Measurements from ENCODE around the gene PLCL1. TPM values are rescaled to one million over a fixed set of nuclear protein-coding genes. Genes with fewer than 3 reads are reported as not detected.

The PLCL1 gene
- total and polyA plus RNA-seq, 4 donors: 5.1 to 15.7 (median 13.2) TPM

DNA sequence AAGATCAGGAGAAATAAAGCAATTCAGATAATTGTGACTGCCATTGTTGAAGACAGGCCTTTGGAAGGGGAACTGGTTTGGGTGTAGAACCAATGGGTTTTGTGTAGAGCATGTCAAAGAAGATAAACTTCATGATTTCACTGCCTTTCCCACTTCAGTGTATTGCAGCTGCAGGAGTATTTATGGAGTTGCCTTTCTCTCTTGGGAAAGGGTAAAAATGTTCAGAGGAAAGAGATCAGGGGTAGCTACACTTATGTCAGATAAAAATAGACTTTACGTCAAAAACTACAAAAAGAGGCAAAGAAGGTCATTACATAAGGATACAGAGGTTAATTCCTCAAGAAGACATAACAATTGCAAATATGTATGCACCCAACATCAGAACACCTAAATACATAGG lies 249.4 kb downstream of the PLCL1 start:
- no peaks in the 10 kb centered on the region for H3K36me3 ChIP-seq (ENCODE audit: control insufficient read depth in 1 of 2, insufficient read depth in 2 of 2, low read length in 1 of 2)
- H3K27me3 ChIP-seq (ENCODE audit: control insufficient read depth in 1 of 2, insufficient read depth in 2 of 2, low read length in 1 of 2): no peaks in the 10 kb centered on the region
- ATAC-seq (ENCODE audit: low FRiP score) (no peak), DNase-seq (no peak)
- H3K4me3 ChIP-seq (ENCODE audit: low read length in 2 of 2): no peak overlapping the region
- no peak overlapping the region for H3K27ac ChIP-seq (ENCODE audit: low read depth in 1 of 2, low read length in 2 of 2)
- intact Hi-C loops (cut with DNase I): loop anchor here in 1 of 2 donors (10.0 kb wide), 1 partner anchor 249 kb away; the partner anchor contains the start of gene PLCL1
- WGBS, 2 donors: 22 to 51% methylated on average over 1 of the region's 1 CpG
- no peaks in the 10 kb centered on the region for H3K9me3 ChIP-seq (ENCODE audit: control insufficient read depth, low read length)
- peaks cover 3 to 10% of the 10 kb centered on the region in 2 donors for H3K4me1 ChIP-seq (ENCODE audit: control insufficient read depth in 1 of 2, insufficient read depth in 2 of 2, low read length in 2 of 2)

DNA sequence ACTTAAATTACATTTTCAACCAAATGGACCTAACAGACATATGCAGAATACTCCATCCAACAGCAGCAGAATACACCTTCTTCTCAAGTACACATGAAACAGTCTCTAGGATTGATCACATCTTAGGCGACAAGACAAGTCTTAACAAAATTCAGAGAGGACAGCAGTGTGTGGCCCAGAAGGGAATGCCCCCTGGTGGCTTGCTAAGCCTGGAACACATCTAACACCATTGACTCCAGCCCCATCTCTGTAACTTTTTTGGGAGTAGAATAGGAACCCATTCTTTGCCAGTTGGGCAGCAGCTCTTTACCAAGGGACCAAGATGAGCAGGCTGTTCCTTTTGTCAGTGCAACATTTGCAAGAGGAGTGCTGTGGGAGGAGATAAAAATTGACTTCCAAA lies 249.9 kb downstream of the PLCL1 start:
- peak in 1 of 2 donors; percentile 50 for DNase-seq
- intact Hi-C loops (cut with DNase I): loop anchor here in 1 of 2 donors (10.0 kb wide), 1 partner anchor 249 kb away; the partner anchor contains the start of gene PLCL1
- ATAC-seq (ENCODE audit: low FRiP score): peak; percentile 47
- 75 to 88% methylated on average over 1 of the region's 1 CpG for WGBS, 2 donors
- no peak overlapping the region for H3K4me3 ChIP-seq (ENCODE audit: low read length in 2 of 2)
- H3K27me3 ChIP-seq (ENCODE audit: control insufficient read depth in 1 of 2, insufficient read depth in 2 of 2, low read length in 1 of 2): no peaks in the 10 kb centered on the region
- no peaks in the 10 kb centered on the region for H3K36me3 ChIP-seq (ENCODE audit: control insufficient read depth in 1 of 2, insufficient read depth in 2 of 2, low read length in 1 of 2)
- peaks cover 3 to 10% of the 10 kb centered on the region in 2 donors for H3K4me1 ChIP-seq (ENCODE audit: control insufficient read depth in 1 of 2, insufficient read depth in 2 of 2, low read length in 2 of 2)
- no peak overlapping the region for H3K27ac ChIP-seq (ENCODE audit: low read depth in 1 of 2, low read length in 2 of 2)
- H3K9me3 ChIP-seq (ENCODE audit: control insufficient read depth, low read length): no peaks in the 10 kb centered on the region

DNA sequence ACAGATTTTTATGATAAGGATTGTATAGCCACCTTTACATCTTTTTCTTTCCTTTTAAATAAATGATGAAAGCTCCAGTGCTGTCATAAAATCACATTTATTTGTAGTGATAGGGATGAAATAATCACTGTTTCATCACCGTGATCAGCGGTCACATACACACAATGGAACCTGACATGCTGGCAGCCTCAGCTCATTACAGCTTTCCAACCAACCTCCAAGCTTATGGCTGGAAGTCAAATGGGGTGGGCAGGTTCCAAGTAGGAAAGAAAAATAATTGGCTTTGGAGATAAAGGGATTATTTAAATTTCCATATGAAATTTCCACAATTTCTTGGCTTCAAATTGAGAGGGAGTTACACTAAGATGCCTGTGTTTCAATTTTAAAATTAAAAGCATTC lies 251.3 kb downstream of the PLCL1 start:
- no peak for ATAC-seq (ENCODE audit: low FRiP score)
- intact Hi-C loops (cut with DNase I): loop anchor here in 1 of 2 donors (10.0 kb wide), 1 partner anchor 251 kb away; the partner anchor contains the start of gene PLCL1
- 21 to 28% methylated on average over 2 of the region's 2 CpGs for WGBS, 2 donors

DNA sequence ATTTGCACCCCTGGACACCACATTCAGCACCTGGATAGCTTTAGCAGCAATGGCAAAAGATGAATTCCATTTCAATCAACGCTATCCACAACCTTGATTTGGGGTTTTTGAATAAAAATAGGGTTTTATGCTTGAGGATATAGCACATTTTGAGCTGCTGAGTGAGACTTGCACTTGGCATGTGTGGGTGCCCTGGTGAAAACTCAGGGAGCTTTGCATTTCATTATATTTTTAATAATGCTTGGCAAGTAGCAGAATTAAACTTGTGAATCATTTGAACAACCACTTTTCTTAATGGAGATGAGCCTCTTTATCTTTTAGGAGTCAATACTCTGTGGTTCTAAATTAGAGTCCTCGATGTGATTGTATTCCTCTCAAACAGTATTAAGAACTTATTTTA lies 252.4 kb downstream of the PLCL1 start:
- Histone ChIP-seq H3K4me3 (ENCODE audit: low read length in 2 of 2) (no peak overlapping the region), H3K9me3 (ENCODE audit: control insufficient read depth, low read length) (no peaks in the 10 kb centered on the region), H3K4me1 (ENCODE audit: control insufficient read depth in 1 of 2, insufficient read depth in 2 of 2, low read length in 2 of 2) (peaks cover 3 to 10% of the 10 kb centered on the region in 2 donors), H3K27me3 (ENCODE audit: control insufficient read depth in 1 of 2, insufficient read depth in 2 of 2, low read length in 1 of 2) (no peaks in the 10 kb centered on the region), H3K36me3 (ENCODE audit: control insufficient read depth in 1 of 2, insufficient read depth in 2 of 2, low read length in 1 of 2) (no peaks in the 10 kb centered on the region), H3K27ac (ENCODE audit: low read depth in 1 of 2, low read length in 2 of 2) (no peak overlapping the region)
- no peak for ATAC-seq (ENCODE audit: low FRiP score)
- no peak for DNase-seq
- WGBS, 2 donors: 91 to 97% methylated on average over 2 of the region's 2 CpGs
- intact Hi-C loops (cut with DNase I): loop anchor here in 1 of 2 donors (10.0 kb wide), 1 partner anchor 252 kb away; the partner anchor contains the start of gene PLCL1

More for the DNA sequence above, 251.3 kb downstream of the PLCL1 start:
- H3K4me3 ChIP-seq (ENCODE audit: low read length in 2 of 2): no peak overlapping the region
- peaks cover 3 to 10% of the 10 kb centered on the region in 2 donors for H3K4me1 ChIP-seq (ENCODE audit: control insufficient read depth in 1 of 2, insufficient read depth in 2 of 2, low read length in 2 of 2)
- H3K36me3 ChIP-seq (ENCODE audit: control insufficient read depth in 1 of 2, insufficient read depth in 2 of 2, low read length in 1 of 2): no peaks in the 10 kb centered on the region
- H3K9me3 ChIP-seq (ENCODE audit: control insufficient read depth, low read length): no peaks in the 10 kb centered on the region
- no peak overlapping the region for H3K27ac ChIP-seq (ENCODE audit: low read depth in 1 of 2, low read length in 2 of 2)
- no peaks in the 10 kb centered on the region for H3K27me3 ChIP-seq (ENCODE audit: control insufficient read depth in 1 of 2, insufficient read depth in 2 of 2, low read length in 1 of 2)
- no peak for DNase-seq

DNA sequence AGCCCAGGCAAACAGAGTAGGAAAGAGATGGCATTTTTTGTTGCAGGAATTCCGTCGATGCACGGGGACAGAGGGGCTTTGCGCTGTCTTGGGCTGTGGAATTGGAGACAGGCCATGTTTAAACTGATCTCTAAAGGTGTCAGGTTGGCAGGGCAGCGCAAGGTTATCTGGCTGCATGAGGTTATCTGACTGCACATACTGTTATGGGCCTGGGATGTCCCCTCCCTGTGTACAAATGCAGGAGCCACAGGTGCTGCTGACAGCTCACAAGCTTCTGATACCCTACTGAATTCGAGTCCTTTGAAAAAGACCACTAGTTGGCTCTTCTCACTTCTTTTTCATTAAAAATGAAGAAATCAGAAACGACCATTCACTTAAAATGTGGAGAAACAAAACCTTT lies 255.4 kb downstream of the PLCL1 start:
- intact Hi-C loops (cut with DNase I): loop anchor here in 1 of 2 donors (10.0 kb wide), 1 partner anchor 255 kb away; the partner anchor contains the start of gene PLCL1
- Histone ChIP-seq H3K27ac (ENCODE audit: low read depth in 1 of 2, low read length in 2 of 2) (no peak overlapping the region), H3K9me3 (ENCODE audit: control insufficient read depth, low read length) (no peaks in the 10 kb centered on the region), H3K4me1 (ENCODE audit: control insufficient read depth in 1 of 2, insufficient read depth in 2 of 2, low read length in 2 of 2) (peaks cover 2 to 6% of the 10 kb centered on the region in 2 donors), H3K27me3 (ENCODE audit: control insufficient read depth in 1 of 2, insufficient read depth in 2 of 2, low read length in 1 of 2) (no peaks in the 10 kb centered on the region), H3K36me3 (ENCODE audit: control insufficient read depth in 1 of 2, insufficient read depth in 2 of 2, low read length in 1 of 2) (no peaks in the 10 kb centered on the region), H3K4me3 (ENCODE audit: low read length in 2 of 2) (no peak overlapping the region)
- DNase-seq (no peak), ATAC-seq (ENCODE audit: low FRiP score) (no peak)
- WGBS, 2 donors: 86% methylated on average over 7 of the region's 7 CpGs

DNA sequence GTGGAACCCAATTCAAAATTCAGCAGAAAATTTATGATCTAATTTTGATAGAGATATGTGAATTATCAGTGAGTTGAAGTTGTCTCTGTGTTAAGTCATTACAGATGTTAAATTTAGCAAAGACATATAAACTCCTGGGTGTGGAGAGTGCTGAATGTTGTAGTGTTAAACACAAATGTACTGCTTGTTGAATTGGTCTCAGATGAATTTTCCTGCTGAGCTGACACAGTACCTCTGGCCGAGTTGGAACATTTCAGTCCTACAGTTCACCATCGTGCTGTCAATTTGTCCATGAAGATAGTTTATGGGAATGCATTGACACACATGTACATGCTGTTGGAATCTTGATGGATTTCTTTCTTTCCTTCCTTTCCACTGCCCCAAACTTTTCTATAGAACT lies 255.9 kb downstream of the PLCL1 start:
- no peak for DNase-seq
- 65 to 67% methylated on average over 2 of the region's 2 CpGs for WGBS, 2 donors
- intact Hi-C loops (cut with DNase I): no loop called here
- H3K27me3 ChIP-seq (ENCODE audit: control insufficient read depth in 1 of 2, insufficient read depth in 2 of 2, low read length in 1 of 2): no peaks in the 10 kb centered on the region
- peaks cover 2 to 6% of the 10 kb centered on the region in 2 donors for H3K4me1 ChIP-seq (ENCODE audit: control insufficient read depth in 1 of 2, insufficient read depth in 2 of 2, low read length in 2 of 2)
- ATAC-seq (ENCODE audit: low FRiP score): no peak
- H3K4me3 ChIP-seq (ENCODE audit: low read length in 2 of 2): no peak overlapping the region
- no peaks in the 10 kb centered on the region for H3K9me3 ChIP-seq (ENCODE audit: control insufficient read depth, low read length)
- H3K36me3 ChIP-seq (ENCODE audit: control insufficient read depth in 1 of 2, insufficient read depth in 2 of 2, low read length in 1 of 2): no peaks in the 10 kb centered on the region
- H3K27ac ChIP-seq (ENCODE audit: low read depth in 1 of 2, low read length in 2 of 2): no peak overlapping the region

DNA sequence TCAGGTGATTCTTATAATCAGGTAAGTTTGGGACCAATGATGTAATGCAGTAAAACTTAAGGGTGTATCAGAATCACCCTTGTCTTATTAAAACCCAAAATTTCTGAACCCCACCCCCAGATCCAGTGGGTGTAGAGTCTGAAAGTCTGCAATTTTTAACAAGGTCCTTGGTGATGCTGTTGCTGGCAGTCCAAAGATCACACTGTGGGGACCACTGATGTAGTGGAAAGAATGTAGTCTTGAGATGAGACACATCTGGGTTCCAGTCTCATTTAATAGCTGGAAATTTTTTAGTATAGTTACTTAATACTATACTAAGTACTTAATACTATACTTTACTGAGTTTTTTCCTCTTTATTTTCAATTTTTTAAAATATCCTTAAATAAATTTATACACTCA lies 258.4 kb downstream of the PLCL1 start:
- H3K27me3 ChIP-seq (ENCODE audit: control insufficient read depth in 1 of 2, insufficient read depth in 2 of 2, low read length in 1 of 2): no peaks in the 10 kb centered on the region
- no peak overlapping the region for H3K4me3 ChIP-seq (ENCODE audit: low read length in 2 of 2)
- H3K4me1 ChIP-seq (ENCODE audit: control insufficient read depth in 1 of 2, insufficient read depth in 2 of 2, low read length in 2 of 2): peaks cover 0 to 4% of the 10 kb centered on the region in 2 donors
- ATAC-seq (ENCODE audit: low FRiP score): no peak
- no peak overlapping the region for H3K27ac ChIP-seq (ENCODE audit: low read depth in 1 of 2, low read length in 2 of 2)
- DNase-seq: no peak
- H3K36me3 ChIP-seq (ENCODE audit: control insufficient read depth in 1 of 2, insufficient read depth in 2 of 2, low read length in 1 of 2): no peaks in the 10 kb centered on the region
- no peaks in the 10 kb centered on the region for H3K9me3 ChIP-seq (ENCODE audit: control insufficient read depth, low read length)
- intact Hi-C loops (cut with DNase I): no loop called here

DNA sequence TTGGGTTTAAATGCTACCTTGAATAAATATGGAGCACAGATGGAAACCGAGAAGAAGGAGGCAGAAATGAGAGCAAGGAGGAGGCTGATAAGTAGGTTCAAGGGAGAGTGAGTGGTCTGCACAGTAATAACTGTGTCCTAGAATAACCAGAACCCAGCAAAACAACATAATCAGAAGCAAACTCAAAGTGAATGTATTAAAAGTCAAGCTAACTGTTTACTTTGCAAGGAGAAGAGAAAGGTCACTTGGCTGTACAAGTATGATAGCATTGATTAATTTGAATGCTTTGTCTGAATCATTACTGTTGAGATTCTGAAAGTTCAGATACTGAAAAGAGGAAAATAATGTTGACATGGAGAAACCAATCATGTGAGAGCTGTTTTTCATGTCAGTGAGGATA lies 258.8 kb downstream of the PLCL1 start:
- WGBS, 2 donors: 80 to 82% methylated on average over 1 of the region's 1 CpG
- Histone ChIP-seq H3K4me1 (ENCODE audit: control insufficient read depth in 1 of 2, insufficient read depth in 2 of 2, low read length in 2 of 2) (peaks cover 0 to 4% of the 10 kb centered on the region in 2 donors), H3K27ac (ENCODE audit: low read depth in 1 of 2, low read length in 2 of 2) (no peak overlapping the region), H3K4me3 (ENCODE audit: low read length in 2 of 2) (no peak overlapping the region), H3K27me3 (ENCODE audit: control insufficient read depth in 1 of 2, insufficient read depth in 2 of 2, low read length in 1 of 2) (no peaks in the 10 kb centered on the region), H3K9me3 (ENCODE audit: control insufficient read depth, low read length) (no peaks in the 10 kb centered on the region), H3K36me3 (ENCODE audit: control insufficient read depth in 1 of 2, insufficient read depth in 2 of 2, low read length in 1 of 2) (no peaks in the 10 kb centered on the region)
- DNase-seq: no peak
- intact Hi-C loops (cut with DNase I): no loop called here
- ATAC-seq (ENCODE audit: low FRiP score): no peak

DNA sequence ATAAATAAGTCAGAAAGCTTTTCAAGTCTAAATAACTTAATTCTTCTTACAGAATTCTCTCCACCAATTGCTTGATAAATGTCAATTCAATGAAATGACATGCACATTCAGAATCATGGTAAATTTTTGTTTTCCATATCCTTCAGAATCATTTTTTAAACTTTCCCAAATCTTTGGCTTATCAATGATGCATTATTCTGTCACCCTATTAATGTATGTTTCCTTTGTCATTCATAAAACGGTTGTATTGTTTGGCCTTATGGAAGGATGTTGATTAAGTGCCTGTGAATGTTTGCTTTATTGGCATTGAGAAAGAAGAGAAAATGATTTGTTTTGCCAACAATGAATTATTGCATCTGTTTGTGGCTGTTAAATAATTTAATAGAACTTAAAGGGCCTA lies 260.9 kb downstream of the PLCL1 start:
- intact Hi-C loops (cut with DNase I): no loop called here
- ATAC-seq (ENCODE audit: low FRiP score): no peak

More for the DNA sequence above, 260.9 kb downstream of the PLCL1 start:
- 21 to 31% methylated on average over 1 of the region's 1 CpG for WGBS, 2 donors
- DNase-seq: no peak
- no peaks in the 10 kb centered on the region for H3K27me3 ChIP-seq (ENCODE audit: control insufficient read depth in 1 of 2, insufficient read depth in 2 of 2, low read length in 1 of 2)
- peaks cover 0 to 4% of the 10 kb centered on the region in 2 donors for H3K4me1 ChIP-seq (ENCODE audit: control insufficient read depth in 1 of 2, insufficient read depth in 2 of 2, low read length in 2 of 2)
- no peak overlapping the region for H3K4me3 ChIP-seq (ENCODE audit: low read length in 2 of 2)
- no peaks in the 10 kb centered on the region for H3K36me3 ChIP-seq (ENCODE audit: control insufficient read depth in 1 of 2, insufficient read depth in 2 of 2, low read length in 1 of 2)
- no peaks in the 10 kb centered on the region for H3K9me3 ChIP-seq (ENCODE audit: control insufficient read depth, low read length)
- no peak overlapping the region for H3K27ac ChIP-seq (ENCODE audit: low read depth in 1 of 2, low read length in 2 of 2)
